Osteocyte (in vitro differentiated cells): ENCODE data around the gene ZNF765. TPM values are rescaled to one million over a fixed set of nuclear protein-coding genes. Genes with fewer than 3 reads are reported as not detected.
"Not testable (repeated sequence)": the region's sequence is repeated elsewhere in the genome, so short reads cannot be mapped to it uniquely, and the experiment has no call there.

Experiments
- DNase-seq: peaks from one replicate; pipeline ENCODE4 v3.0.0; 2021; ENCODE audit warnings: mixed read lengths; ENCODE audit not compliant: unreplicated experiment; ENCODE audit errors: extremely low spot score
- H3K27ac Mint-ChIP-seq: one replicate; pipeline ENCODE4 v1.8.0; 2021; ENCODE audit warnings: mild to moderate bottlenecking, mixed read lengths; ENCODE audit not compliant: unreplicated experiment
- H3K27me3 Mint-ChIP-seq: one replicate; pipeline ENCODE4 v1.8.0; 2021; ENCODE audit warnings: mixed read lengths; ENCODE audit not compliant: unreplicated experiment
- H3K36me3 Mint-ChIP-seq: one replicate; pipeline ENCODE4 v1.8.0; 2021; ENCODE audit warnings: mixed read lengths; ENCODE audit not compliant: unreplicated experiment
- H3K4me1 Mint-ChIP-seq: one replicate; pipeline ENCODE4 v1.8.0; 2021; ENCODE audit warnings: mixed read lengths; ENCODE audit not compliant: unreplicated experiment
- H3K4me3 Mint-ChIP-seq: one replicate; pipeline ENCODE4 v1.8.0; 2021; ENCODE audit warnings: mild to moderate bottlenecking, moderate library complexity, mixed read lengths; ENCODE audit not compliant: unreplicated experiment
- H3K9me3 Mint-ChIP-seq: one replicate; pipeline ENCODE4 v1.8.0; 2021; ENCODE audit warnings: mixed read lengths; ENCODE audit not compliant: unreplicated experiment
- total RNA-seq: library from RNA; stranded (reverse); gene quantifications from 2 replicates; pipeline ENCODE4 v1.2.1, GENCODE V29; 2021
- TF ChIP-seq, protein P1 (sequence below): fragments of 200-600 bp; sonication (generic); IDR thresholded peaks from 2 replicates; pipeline ENCODE4 v1.5.0; 2021; ENCODE audit warnings: antibody characterized with exemption, mild to moderate bottlenecking, moderate library complexity

The ZNF765 gene
- total RNA-seq, 1 donor from 2014 or later, result 9.0 TPM

DNA sequence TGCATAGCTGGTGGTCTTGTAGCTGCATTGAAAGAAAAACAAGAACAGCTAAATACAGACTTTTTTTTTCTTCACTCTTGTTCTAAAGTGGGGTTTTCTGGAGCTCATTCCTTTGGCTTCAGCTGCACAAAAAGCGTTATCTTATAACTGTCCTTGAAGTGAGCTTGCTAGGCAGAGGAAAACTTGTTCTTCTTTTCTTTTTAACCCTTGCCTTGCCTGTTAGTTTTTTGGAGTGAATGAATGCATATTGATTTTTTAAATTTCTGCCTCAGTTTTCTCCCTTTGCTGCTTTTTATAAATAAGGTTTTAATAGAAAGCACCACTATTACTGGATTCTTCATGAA lies 1.5 kb downstream of the ZNF765 start:
- TF ChIP-seq, protein P1, sequence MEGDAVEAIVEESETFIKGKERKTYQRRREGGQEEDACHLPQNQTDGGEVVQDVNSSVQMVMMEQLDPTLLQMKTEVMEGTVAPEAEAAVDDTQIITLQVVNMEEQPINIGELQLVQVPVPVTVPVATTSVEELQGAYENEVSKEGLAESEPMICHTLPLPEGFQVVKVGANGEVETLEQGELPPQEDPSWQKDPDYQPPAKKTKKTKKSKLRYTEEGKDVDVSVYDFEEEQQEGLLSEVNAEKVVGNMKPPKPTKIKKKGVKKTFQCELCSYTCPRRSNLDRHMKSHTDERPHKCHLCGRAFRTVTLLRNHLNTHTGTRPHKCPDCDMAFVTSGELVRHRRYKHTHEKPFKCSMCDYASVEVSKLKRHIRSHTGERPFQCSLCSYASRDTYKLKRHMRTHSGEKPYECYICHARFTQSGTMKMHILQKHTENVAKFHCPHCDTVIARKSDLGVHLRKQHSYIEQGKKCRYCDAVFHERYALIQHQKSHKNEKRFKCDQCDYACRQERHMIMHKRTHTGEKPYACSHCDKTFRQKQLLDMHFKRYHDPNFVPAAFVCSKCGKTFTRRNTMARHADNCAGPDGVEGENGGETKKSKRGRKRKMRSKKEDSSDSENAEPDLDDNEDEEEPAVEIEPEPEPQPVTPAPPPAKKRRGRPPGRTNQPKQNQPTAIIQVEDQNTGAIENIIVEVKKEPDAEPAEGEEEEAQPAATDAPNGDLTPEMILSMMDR, result no peak
- no peaks in the 10 kb centered on the region for H3K27me3 Mint-ChIP-seq
- no peak overlapping the region for H3K27ac Mint-ChIP-seq
- H3K9me3 Mint-ChIP-seq, result peaks cover 4% of the 10 kb centered on the region
- peaks cover 25% of the 10 kb centered on the region for H3K4me1 Mint-ChIP-seq
- H3K4me3 Mint-ChIP-seq, result peak overlapping the region; percentile 95
- H3K36me3 Mint-ChIP-seq, result peaks cover 22% of the 10 kb centered on the region
- no peak for DNase-seq

DNA sequence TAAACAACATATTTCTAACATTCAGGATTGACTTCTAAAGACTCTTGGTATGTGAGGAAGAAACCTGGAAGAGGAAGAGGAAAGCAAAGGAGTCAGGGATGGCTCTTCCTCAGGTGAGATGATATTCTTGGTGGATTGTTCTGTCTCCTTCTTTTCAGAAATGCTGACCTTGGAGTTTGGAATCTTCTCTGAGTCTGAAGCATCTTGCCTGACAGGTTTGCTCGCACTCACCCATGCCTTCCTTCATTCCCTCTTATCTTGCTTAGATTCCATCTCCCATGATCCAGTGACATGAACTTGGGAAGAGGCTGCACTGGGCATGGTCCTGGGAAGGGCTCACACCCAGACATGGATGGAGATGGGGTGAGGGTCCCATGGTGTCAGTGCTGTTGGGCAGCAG lies 3.0 kb downstream of the ZNF765 start:
- not testable (repeated sequence) for H3K27me3 Mint-ChIP-seq, DNase-seq, H3K4me3 Mint-ChIP-seq, H3K9me3 Mint-ChIP-seq, H3K27ac Mint-ChIP-seq
- Mint-ChIP-seq H3K4me1 (peaks cover 25% of the 10 kb centered on the region), H3K36me3 (peaks cover 36% of the 10 kb centered on the region)

DNA sequence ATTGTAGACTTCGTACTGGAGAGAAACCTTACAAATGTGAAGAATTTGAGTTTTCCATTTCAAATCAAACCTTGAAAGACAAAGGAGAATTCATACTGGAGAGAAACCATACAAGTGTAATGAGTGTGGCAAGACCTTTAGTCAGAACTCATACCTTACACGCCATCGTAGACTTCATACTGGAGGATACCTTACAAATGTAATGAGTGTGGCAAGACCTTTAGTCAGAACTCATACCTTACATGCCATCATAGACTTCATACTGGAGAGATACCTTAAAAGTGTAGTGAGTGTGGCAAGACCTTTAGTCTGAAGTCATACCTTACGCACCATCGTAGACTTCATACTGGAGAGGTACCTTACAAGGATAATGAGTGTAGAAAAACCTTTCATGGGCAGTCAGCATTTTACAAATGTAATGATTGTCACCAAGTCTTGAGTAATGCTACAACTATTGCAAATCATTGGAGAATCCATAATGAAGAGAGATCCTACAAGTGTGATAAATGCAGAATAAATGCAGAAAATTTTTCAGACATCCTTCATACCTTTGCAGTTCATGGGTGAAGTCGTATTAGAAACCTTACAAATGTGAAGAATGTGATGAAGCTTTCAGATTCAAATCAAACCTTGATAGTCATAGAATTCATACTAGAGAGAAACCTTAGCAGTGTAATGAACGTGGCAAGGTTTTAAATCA lies 14.7 kb downstream of the ZNF765 start:
- Mint-ChIP-seq H3K9me3 (peaks cover 54% of the 10 kb centered on the region), H3K27ac (no peak overlapping the region), H3K4me3 (no peak overlapping the region), H3K4me1 (no peaks in the 10 kb centered on the region), H3K36me3 (peaks cover 79% of the 10 kb centered on the region), H3K27me3 (no peaks in the 10 kb centered on the region)
- DNase-seq, result no peak
- TF ChIP-seq, protein P1, result no peak

DNA sequence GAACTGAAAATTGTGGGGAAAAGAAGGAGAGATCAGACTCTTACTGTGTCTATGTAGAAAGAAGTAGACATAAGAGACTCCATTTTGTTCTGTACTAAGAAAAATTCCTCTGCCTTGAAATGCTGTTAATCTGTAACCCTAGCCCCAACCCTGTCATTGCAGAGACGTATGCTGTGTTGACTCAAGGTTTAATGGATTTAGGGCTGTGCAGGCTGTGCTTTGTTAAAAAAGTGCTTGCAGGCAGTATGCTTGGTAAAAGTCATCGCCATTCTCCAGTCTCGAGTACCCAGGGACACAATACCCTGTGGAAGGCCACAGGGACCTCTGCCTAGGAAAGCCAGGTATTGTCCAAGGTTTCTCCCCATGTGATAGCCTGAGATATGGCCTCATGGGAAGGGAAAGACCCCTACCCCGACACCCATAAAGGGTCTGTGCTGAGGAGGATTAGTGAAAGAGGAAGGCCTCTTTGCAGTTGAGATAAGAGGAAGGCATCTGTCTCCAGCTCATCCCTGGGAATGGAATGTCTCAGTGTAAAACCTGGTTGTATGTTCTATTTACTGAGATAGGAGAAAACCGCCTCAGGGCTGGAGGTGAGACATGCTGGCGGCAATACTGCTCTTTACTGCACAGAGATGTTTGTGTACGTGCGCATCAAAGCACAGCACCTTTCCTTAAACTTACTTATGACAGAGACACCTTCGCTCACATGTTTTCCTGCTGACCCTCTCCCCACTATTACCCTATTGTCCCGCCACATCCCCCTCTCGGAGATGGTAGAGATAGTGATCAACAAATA lies 25.8 kb downstream of the ZNF765 start:
- H3K4me1 Mint-ChIP-seq, H3K36me3 Mint-ChIP-seq, H3K4me3 Mint-ChIP-seq, H3K27ac Mint-ChIP-seq, DNase-seq, H3K27me3 Mint-ChIP-seq: not testable (repeated sequence)
- H3K9me3 Mint-ChIP-seq, result peaks cover 35% of the 10 kb centered on the region

DNA sequence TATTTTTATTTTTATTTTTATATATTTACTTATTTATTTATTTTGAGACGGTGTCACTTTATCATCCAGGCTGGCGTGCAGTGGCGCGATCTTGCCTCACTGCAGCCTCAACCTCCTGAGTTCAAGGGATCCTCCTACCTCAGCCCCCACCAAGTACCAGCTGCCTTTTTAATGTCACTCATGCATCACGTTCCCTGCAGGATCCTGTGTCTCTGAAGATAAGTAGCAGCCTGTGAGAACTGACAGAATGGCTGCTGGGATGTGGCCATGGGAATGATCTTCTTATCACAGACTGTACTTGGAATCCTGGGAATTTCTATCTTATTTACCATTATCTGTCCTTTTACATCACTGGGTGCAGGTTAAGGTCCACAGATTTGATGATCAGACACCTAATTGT lies 27.6 kb downstream of the ZNF765 start:
- no peak overlapping the region for H3K4me3 Mint-ChIP-seq
- H3K27me3 Mint-ChIP-seq, result no peaks in the 10 kb centered on the region
- TF ChIP-seq, protein P1, result no peak
- no peak for DNase-seq
- H3K36me3 Mint-ChIP-seq, result peaks cover 4% of the 10 kb centered on the region
- H3K4me1 Mint-ChIP-seq, result no peaks in the 10 kb centered on the region
- H3K27ac Mint-ChIP-seq, result no peak overlapping the region
- H3K9me3 Mint-ChIP-seq, result peaks cover 25% of the 10 kb centered on the region

DNA sequence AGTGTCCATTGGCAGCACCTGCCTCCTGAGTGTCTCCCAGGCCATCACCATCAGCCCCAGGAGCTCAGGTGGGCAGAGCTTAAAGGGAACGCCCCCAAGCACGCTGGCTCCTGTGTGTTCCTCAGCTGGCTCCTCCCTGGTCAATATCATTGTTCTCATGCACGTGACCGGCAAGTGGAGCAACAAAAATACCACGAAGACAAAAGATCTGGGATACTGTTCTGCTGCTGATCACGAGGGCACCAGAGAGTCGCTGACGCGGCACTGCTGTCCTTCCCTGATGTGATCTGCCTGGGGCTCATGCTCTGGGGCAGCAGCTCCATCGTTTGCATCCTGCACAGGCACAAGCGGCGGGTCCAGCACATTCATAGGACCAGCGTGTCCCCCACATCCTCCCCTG lies 28.1 kb downstream of the ZNF765 start:
- H3K9me3 Mint-ChIP-seq, result peaks cover 23% of the 10 kb centered on the region
- H3K36me3 Mint-ChIP-seq, H3K27me3 Mint-ChIP-seq, H3K27ac Mint-ChIP-seq, H3K4me3 Mint-ChIP-seq, DNase-seq, H3K4me1 Mint-ChIP-seq: not testable (repeated sequence)

DNA sequence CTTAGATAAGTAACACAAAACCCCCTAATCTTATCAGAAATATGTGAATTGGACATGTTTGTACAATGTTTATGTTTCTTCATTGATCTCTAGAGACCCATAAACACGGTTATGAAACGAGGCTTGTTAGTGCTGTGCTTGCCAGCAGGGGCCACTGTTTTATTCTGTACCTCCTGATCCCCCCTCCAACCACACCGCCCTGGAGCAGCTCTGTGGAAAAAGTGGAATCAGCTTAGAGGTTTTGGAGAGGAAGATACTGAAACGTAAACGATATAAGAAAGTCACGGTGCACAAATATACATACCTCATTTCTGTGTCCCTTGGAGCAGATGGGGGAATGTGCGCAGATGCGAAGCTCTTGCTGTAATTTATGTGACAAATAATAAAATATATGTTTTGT lies 28.7 kb downstream of the ZNF765 start:
- not testable (repeated sequence) for DNase-seq, H3K4me3 Mint-ChIP-seq, H3K27ac Mint-ChIP-seq, H3K36me3 Mint-ChIP-seq, H3K4me1 Mint-ChIP-seq, H3K27me3 Mint-ChIP-seq
- H3K9me3 Mint-ChIP-seq, result peaks cover 23% of the 10 kb centered on the region
